Urothelium cell line (cell line): ENCODE data around the gene SMG6.

ENCODE experiments used
- DNase-seq: peaks from one replicate; pipeline ENCODE4 v3.0.0; 2011; ENCODE audit warnings: low spot score, mixed read lengths
- FAIRE-seq: peaks from 2 replicates; lab custom pipeline; 2011; peaks lifted over from hg19 to GRCh38; lab: Jason Lieb, UNC

The SMG6 gene

DNA sequence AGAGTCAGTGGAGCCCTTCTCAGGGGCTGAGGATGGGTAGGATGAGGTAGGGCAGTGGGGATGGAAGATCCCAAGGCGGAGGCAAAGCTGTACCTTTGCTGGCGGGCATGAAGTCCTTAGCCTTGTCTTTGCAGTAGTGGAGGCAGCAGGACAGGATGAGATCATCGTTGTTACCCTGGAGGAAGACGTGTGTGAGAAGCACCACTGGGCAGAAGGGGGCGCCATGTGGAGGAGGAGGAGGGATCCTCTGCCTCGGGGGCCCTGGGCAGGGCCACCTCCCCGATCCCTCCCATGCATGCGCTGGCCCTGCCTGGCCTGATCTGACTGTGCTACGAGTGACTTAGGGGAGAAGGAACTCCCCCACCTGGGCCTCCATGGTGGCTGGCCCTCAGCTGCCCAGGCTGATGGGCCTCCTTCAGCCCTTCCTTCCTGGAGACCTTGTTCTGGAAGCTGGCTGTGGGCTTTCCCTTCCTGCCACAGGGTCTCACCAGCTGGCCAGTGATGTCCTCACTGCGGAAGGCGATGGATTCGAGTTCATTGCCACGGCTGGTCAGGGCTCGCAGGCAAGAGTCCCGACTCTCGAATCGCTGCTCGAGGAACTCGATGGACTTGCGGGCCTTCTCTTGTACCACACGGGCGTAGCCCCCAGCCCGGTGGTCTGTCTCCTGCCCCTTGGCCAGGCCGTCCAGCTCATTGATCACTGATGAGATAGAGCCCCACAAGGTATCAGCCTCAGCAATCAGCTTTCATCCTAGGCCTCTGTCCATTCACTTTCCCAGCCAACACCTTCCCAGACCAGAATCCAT is 238.4 kb downstream of the SMG6 start:
- DNase-seq (no peak), FAIRE-seq (no peak)

GRCh38 chr17:2064520-2064971 is 239.0 kb downstream of the SMG6 start:
- FAIRE-seq (no peak), DNase-seq (no peak)

- DNase-seq, result no peak
- FAIRE-seq, result no peak
Observed at GRCh38 chr17:2064147-2064489, 239.5 kb downstream of the SMG6 start.

DNA sequence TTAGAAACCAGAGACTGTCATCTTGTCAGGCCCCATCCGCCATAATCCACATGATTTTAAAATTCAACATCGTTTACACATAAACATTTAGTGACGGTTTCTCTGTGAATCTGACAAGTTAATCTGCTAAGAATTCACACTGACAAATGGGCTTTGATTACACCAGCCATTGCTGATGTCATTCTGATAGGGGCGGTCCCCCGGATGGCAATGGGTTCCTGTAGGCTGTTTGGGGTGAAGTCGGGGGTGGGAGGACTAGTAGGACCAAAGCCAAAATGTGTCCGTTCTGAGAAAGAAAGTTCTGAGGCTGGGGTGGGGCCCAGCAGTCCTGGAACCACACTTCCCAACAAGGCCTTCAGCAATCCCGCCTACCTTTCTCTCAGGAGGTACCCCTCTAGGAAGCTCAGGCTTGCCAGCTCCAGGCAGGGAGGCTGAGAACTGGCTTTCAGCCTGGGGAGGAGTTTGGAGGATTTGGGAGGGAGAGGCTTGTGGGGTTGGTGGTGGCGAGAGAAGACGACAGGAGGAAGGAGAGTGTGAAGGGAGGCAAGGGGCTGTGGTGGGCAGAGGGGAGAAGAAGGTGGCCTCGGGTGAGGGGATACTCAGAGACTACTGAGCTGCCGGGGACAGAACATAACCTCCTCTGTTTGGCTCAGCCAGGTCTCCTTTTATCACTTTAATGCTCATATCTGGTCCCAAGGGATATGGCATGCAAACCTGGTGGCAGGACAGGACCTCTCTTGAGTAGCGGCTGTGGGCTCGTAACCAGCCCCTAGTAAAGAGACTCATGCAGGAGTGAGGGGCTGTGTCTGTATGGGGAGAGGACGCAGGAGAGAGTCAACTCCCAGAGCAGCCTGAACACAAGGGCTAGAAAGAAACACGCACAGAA is 240.1 kb downstream of the SMG6 start:
- FAIRE-seq, result no peak
- no peak for DNase-seq

- FAIRE-seq (no peak), DNase-seq (no peak)
Observed at GRCh38 chr17:2062571-2063183, 240.9 kb downstream of the SMG6 start.

GRCh38 chr17:2061441-2061958 is 242.1 kb downstream of the SMG6 start:
- DNase-seq (no peak), FAIRE-seq (no peak)

DNA sequence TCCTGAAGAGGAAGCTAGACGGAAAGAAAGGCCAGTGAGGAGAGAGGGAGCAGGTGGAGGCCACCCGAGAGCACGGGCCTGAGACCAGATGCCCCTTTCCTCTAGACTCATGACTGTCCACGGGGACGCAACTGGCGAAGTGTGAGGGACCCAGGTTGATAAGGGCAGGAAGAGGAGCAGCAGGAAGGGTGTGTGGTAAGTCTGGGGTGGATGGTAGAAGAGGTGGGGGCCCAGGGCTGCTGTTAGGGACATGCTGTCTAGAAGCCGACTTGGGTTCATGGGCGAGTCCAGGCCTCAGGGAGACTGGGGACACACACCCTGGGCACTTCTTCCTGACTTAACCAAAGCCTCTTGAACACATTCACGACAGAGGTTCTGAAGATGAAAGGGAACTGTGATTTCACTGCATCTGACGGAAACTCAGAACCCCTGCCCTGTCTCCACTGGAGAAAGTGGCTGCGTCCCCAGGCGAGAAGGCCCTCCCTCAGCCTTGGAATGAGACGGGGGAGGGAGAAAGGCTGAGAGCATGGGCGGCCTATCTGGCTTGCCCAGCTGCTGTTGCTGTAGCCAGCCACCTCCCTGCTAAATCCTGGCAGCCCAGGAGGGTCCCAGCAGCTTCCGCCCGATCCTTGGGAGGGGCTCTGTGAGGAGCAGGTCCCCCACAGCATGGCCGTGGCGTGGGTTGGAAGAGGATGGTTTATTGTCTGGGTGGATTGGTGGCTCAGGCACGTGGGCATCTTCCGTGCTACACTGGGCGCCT is 242.7 kb downstream of the SMG6 start:
- FAIRE-seq (no peak), DNase-seq (no peak)

DNA sequence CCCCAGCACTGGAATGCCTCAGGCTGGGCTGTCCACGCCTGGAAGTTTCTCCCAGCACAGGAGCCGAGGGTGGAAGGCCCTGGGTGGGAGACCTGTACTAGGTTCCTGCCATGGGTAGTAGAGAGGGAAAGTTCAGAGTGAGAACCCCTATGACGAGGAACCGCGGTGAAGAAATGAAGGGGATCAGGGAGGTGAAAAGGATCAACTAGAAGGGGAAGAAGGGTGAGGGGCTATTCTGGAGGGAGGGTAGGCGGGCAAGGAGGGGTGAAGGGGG is 243.3 kb downstream of the SMG6 start:
- no peak for FAIRE-seq
- DNase-seq, result no peak

- DNase-seq (no peak), FAIRE-seq (no peak)
Observed at GRCh38 chr17:2059547-2060384, 243.8 kb downstream of the SMG6 start.

DNA sequence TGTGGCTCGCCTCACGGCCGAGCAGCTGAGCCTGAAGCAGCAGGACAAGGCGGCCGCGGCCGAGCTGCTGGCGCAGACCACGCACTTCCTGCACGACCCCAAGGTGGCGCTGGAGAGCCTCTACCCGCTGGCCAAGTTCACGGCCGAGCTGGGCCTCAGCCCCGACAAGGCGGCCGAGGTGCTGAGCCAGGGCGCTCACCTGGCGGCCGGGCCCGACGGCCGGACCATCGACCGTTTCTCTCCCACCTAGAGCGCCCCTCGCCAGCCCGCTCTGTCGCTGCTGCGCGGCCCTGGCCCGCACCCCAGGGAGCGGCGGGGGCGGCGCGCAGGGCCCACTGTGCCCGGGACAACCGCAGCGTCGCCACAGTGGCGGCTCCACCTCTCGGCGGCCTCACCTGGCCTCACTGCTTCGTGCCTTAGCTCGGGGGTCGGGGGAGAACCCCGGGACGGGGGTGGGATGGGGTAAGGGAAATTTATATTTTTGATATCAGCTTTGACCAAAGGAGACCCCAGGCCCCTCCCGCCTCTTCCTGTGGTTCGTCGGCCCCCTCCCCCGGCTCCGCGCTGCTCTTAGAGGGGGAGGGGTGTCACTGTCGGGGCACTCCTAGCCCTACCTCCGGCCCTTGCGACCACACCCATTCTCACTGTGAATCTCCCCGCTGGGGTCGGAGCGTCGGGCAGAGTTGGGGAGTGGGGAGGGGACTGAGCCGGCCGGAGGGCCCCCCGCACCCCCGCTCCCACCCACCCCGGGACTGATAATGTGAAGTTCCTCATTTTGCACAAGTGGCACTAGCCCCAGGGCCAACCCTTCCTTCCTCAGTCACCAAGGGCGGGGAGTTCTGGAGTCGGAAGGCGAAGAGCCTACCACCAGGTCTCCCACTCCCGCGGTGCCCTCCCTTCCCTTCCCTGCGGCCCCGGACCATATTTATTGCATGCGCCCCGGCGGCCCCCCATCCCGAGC is 244.7 kb downstream of the SMG6 start:
- FAIRE-seq (no peak), DNase-seq (no peak)

GRCh38 chr17:2057760-2058585 is 245.6 kb downstream of the SMG6 start:
- FAIRE-seq (no peak), DNase-seq (no peak)

GRCh38 chr17:2057175-2057759 is 246.3 kb downstream of the SMG6 start:
- FAIRE-seq, result no peak
- no peak for DNase-seq

GRCh38 chr17:2056206-2057174 is 247.1 kb downstream of the SMG6 start:
- FAIRE-seq, result no peak
- no peak for DNase-seq

DNA sequence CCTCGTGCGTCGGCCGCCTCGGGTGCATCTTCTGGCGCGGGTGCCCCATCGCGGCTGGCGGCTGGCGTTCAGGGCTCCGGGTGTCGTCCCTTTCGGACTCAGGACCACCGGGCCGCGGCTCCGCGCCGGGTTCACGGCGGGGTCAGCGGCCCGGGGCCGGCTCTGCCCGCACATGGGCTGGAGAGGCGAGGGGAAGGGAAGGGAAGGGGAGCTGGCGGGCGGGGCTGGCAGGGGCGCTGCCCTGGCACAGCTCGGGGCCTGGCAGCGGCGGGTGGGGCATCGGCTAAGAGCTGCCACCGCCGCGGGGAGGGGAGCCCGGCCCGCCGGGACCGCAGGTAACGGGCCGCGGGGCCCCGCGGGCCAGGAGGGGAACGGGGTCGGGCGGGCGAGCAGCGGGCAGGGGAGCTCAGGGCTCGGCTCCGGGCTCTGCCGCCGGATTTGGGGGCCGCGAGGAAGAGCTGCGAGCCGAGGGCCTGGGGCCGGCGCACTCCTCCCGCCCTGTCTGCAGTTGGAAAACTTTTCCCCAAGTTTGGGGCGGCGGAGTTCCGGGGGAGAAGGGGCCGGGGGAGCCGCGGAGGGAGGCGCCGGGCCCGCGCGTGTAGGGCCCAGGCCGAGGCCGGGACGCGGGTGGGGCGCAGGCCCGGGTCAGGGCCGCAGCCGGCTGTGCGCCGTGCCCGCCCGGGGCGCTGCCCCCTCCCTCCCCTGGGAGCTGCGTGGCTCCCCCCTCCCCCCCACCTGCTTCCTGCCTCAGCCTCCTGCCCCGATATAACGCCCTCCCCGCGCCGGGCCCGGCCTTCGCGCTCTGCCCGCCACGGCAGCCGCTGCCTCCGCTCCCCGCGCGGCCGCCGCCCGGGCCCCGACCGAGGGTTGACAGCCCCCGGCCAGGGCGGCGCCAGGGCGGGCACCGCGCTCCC is 248.0 kb downstream of the SMG6 start:
- FAIRE-seq, result no peak
- no peak for DNase-seq

DNA sequence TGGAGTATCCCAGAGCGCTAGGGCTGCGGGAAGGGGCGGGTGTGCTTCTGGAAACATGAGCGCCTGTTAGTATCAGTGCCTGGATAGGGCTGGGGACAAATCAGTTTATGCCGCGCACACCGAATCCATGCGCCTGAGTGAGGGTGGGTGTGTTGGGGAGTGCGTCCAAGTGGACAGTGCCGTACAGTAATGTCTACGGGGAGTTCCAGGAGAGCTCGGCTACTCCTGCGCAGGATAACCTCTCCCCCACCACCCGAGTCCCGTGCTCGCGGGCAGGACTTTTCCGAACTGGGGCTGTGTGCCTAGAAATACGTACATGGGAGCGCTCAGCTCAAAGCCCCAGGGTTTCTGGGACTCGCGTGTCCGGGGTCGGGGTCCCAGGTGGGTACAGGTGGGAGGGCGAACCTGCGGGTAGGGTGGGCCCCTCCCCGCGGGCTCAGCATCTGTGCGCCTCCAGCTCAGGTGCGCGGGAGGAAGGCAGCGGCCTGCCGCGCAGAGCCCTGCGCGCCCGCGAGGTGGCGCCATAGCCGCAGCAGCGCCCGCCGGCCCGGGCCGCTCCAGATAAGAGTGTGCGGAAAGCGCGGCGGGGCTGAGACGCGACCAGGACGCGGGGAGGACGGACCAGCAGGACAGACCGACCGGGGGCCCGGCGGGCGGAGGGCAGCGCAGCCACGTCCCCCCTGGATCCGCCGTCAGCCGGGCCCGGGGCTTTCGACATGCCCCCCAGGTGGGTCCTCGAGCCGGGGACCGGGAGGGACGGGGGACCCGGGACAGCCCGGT is 248.9 kb downstream of the SMG6 start, which contains the start of gene HIC1:
HIC1 (plus strand) TSS at position 592 of the 780 bp plus-strand sequence. CDS start 1,588 bp downstream, outside the sequence.
- DNase-seq (no peak), FAIRE-seq (no peak)
